Measurements from ENCODE around the gene VPS4A.

DNA sequence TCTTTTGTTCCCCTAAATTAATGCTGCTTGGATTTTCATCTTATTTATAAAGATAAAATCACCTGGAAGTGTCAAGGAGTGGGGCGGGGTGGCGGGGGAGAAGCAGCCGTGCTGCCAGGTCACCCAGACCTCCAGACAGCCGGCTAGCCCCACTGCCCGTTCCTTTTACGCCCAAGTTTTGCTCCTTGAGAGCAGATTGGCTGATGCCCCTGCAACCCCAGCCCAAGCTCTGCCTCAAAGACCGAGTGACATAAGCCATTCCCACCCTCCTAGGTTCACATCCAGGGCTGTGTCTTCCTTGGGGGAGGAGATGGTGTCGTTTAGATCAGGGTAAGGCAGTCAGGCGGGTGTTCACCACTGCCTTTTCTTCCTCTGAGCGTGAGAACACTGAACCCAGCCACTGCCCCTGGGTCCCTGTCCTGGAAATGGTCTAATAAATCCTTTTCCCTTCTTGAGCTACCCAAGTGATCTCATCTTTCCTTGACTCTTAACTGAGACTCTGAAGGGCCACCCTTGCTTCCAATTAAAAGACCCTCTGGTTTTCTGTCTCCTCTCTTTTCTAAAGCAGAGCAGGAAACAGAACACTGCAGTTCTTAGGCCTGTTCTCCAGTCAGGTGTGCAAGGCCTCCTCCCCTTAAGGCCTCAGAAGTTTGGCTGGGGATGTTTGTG lies 13.6 kb downstream of the VPS4A start:
- TF ChIP-seq SMC3 (conservative IDR thresholded peaks at IDR 0.05; ENCODE audit: poor library complexity) = no peak
- TF ChIP-seq, protein P1, sequence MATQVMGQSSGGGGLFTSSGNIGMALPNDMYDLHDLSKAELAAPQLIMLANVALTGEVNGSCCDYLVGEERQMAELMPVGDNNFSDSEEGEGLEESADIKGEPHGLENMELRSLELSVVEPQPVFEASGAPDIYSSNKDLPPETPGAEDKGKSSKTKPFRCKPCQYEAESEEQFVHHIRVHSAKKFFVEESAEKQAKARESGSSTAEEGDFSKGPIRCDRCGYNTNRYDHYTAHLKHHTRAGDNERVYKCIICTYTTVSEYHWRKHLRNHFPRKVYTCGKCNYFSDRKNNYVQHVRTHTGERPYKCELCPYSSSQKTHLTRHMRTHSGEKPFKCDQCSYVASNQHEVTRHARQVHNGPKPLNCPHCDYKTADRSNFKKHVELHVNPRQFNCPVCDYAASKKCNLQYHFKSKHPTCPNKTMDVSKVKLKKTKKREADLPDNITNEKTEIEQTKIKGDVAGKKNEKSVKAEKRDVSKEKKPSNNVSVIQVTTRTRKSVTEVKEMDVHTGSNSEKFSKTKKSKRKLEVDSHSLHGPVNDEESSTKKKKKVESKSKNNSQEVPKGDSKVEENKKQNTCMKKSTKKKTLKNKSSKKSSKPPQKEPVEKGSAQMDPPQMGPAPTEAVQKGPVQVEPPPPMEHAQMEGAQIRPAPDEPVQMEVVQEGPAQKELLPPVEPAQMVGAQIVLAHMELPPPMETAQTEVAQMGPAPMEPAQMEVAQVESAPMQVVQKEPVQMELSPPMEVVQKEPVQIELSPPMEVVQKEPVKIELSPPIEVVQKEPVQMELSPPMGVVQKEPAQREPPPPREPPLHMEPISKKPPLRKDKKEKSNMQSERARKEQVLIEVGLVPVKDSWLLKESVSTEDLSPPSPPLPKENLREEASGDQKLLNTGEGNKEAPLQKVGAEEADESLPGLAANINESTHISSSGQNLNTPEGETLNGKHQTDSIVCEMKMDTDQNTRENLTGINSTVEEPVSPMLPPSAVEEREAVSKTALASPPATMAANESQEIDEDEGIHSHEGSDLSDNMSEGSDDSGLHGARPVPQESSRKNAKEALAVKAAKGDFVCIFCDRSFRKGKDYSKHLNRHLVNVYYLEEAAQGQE (IDR thresholded peaks at IDR 0.05; ENCODE audit: borderline replicate concordance) = no peak
- no peak for TF ChIP-seq EZH2 (IDR thresholded peaks at IDR 0.05; ENCODE audit: borderline replicate concordance, insufficient read depth, low read length, poor library complexity, severe bottlenecking)
- no peak for TF ChIP-seq EP300 (conservative IDR thresholded peaks at IDR 0.05; ENCODE audit: poor library complexity, severe bottlenecking)
- TF ChIP-seq, protein P2, sequence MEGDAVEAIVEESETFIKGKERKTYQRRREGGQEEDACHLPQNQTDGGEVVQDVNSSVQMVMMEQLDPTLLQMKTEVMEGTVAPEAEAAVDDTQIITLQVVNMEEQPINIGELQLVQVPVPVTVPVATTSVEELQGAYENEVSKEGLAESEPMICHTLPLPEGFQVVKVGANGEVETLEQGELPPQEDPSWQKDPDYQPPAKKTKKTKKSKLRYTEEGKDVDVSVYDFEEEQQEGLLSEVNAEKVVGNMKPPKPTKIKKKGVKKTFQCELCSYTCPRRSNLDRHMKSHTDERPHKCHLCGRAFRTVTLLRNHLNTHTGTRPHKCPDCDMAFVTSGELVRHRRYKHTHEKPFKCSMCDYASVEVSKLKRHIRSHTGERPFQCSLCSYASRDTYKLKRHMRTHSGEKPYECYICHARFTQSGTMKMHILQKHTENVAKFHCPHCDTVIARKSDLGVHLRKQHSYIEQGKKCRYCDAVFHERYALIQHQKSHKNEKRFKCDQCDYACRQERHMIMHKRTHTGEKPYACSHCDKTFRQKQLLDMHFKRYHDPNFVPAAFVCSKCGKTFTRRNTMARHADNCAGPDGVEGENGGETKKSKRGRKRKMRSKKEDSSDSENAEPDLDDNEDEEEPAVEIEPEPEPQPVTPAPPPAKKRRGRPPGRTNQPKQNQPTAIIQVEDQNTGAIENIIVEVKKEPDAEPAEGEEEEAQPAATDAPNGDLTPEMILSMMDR (IDR thresholded peaks at IDR 0.05; ENCODE audit: poor library complexity, severe bottlenecking) = no peak
- no peak for TF ChIP-seq MXI1 (conservative IDR thresholded peaks at IDR 0.05; ENCODE audit: poor library complexity, severe bottlenecking)
- no peak for TF ChIP-seq POLR2AphosphoS5 (IDR thresholded peaks at IDR 0.05)
- TF ChIP-seq RAD21 (conservative IDR thresholded peaks at IDR 0.05) = no peak
